MCF 10A (cell line): ENCODE results near the gene DNMT1. TPM values are rescaled to one million over a fixed set of nuclear protein-coding genes. Genes with fewer than 3 reads are reported as not detected.

Experiments
- BruUV-seq: library from RNA; stranded (reverse); fragments of 400-500 nt; replicated peaks from 2 replicates; lab custom pipeline; 2021; lab: Mats Ljungman, UMichigan
- CTCF ChIA-PET: fragments of 300-600 bp; sonication (Branson Sonifier 250); formaldehyde crosslinking; extraction: SDS; loops from one replicate; lab custom pipeline; 2021; ENCODE audit warnings: antibody characterized with exemption, inconsistent platforms; lab: Yijun Ruan, JAX
- POLR2A ChIA-PET: fragments of 300-600, 350-650 bp; sonication (Branson Sonifier 250); formaldehyde crosslinking; extraction: SDS; loops from one replicate; lab custom pipeline; 2020; ENCODE audit warnings: antibody characterized with exemption, inconsistent platforms; lab: Yijun Ruan, JAX
- DNase-seq: peaks from one replicate; pipeline ENCODE4 v3.0.0-alpha.2; 2018; ENCODE audit not compliant: unreplicated experiment
- H3K27ac Mint-ChIP-seq: one replicate; pipeline ENCODE4 v1.8.0; 2022; ENCODE audit warnings: mild to moderate bottlenecking, low read depth, mixed read lengths; ENCODE audit not compliant: unreplicated experiment
- H3K27me3 Mint-ChIP-seq: one replicate; pipeline ENCODE4 v1.8.0; 2022; ENCODE audit warnings: mixed read lengths; ENCODE audit not compliant: insufficient read depth, unreplicated experiment
- H3K36me3 Mint-ChIP-seq: one replicate; pipeline ENCODE4 v1.8.0; 2022; ENCODE audit warnings: mild to moderate bottlenecking, moderate library complexity, mixed read lengths; ENCODE audit not compliant: insufficient read depth, unreplicated experiment
- H3K4me1 Mint-ChIP-seq: one replicate; pipeline ENCODE4 v1.8.0; 2022; ENCODE audit warnings: mixed read lengths; ENCODE audit not compliant: insufficient read depth, unreplicated experiment
- H3K4me3 Mint-ChIP-seq: one replicate; pipeline ENCODE4 v1.8.0; 2022; ENCODE audit warnings: mild to moderate bottlenecking, moderate library complexity, mixed read lengths; ENCODE audit not compliant: unreplicated experiment
- H3K9me3 Mint-ChIP-seq: one replicate; pipeline ENCODE4 v1.8.0; 2022; ENCODE audit warnings: mixed read lengths; ENCODE audit not compliant: unreplicated experiment
- intact Hi-C: fragments of 100-400 bp; cut with micrococcal nuclease; formaldehyde crosslinking; loops from 2 replicates; pipeline ENCODE4 v1.14.1; 2022
- total RNA-seq: library from RNA; stranded (reverse); gene quantifications from 2 replicates; pipeline ENCODE4 v1.2.3, GENCODE V29; 2022
- TF ChIP-seq, protein P1 (sequence below): fragments of 200-600 bp; IDR thresholded peaks from one replicate; pipeline ENCODE4 v1.8.0; 2022; ENCODE audit warnings: antibody characterized with exemption, mild to moderate bottlenecking; ENCODE audit not compliant: unreplicated experiment

The DNMT1 gene
- total RNA-seq, 1 experiment from 2014 or later = 76.4 TPM

DNA sequence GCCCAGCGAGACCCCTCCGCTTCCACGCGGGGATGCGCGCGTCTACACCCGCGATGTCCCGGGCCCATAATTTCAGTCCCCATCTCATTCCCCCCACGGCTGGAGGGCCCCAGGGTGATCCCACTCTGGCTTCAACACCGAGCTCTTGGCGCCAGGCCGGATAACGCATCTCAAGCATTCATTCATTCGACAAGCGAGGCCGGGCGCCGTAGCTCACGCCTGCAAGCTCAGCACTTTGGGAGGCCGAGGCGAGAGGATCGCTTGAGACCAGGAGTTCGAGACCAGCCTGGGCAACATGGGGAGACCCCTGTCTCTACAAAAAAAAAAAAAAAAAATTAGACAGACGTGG lies 98.2 kb downstream of the DNMT1 start:
- intact Hi-C loops = no loop called here
- peak overlapping the region; percentile 66 for H3K4me3 Mint-ChIP-seq
- POLR2A ChIA-PET = interaction anchor here (0.7 to 2.6 kb wide), 7 partner anchors 9 to 163 kb away, joined by 3 to 23 read pairs (median 4); partner anchors contain the start of gene PPAN

DNA sequence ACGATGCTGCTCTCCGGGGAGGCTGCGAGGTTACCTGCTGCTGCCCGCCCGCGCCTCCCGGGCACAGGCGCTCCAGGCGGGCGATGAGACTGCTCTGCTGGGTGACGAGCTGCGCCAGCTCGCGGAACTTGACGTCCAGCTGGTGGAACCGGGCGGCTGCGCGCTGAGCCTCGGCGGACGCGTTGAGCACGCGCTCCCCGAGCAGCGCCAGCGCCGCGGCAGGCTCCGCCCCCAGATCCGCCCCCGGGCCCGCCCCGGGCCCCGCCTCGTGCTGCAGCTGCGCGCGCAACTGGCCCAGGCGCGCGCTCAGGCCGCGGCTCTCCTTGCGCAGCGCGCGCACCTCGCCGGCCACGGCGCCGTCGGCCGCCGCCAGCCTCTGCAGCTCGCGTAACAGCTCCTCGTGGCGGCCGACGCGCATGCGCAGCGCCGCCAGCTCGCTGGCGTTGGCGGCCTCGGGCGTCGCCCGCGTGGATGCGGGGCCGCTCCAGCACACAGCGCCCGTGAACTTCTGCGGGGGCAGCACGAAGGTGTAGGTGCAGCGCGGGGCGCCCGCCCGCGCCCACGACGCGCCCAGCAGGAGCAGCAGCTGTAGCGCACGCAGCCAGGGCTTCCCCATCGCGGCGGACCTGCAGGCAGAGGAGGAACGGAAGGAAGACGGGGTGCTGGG lies 98.7 kb downstream of the DNMT1 start:
- DNase-seq = peak; percentile 87
- Mint-ChIP-seq H3K4me3 (peak overlapping the region; percentile 66), H3K27ac (no peak overlapping the region), H3K27me3 (no peaks in the 10 kb centered on the region), H3K9me3 (no peaks in the 10 kb centered on the region), H3K36me3 (peaks cover 14% of the 10 kb centered on the region), H3K4me1 (no peaks in the 10 kb centered on the region)
- intact Hi-C loops = no loop called here
- BruUV-seq = no TSS peak
- ChIA-PET CTCF (interaction anchor here (0.6 to 1.4 kb wide), 6 partner anchors 14 to 322 kb away, joined by 3 to 4 read pairs (median 3); no protein-coding TSS in a partner anchor), POLR2A (interaction anchor here (0.5 to 2.6 kb wide), 10 partner anchors 10 to 1775 kb away, joined by 3 to 23 read pairs (median 4); partner anchors contain the start of genes NDUFA7, PPAN and RPS28)
- TF ChIP-seq, protein P1, sequence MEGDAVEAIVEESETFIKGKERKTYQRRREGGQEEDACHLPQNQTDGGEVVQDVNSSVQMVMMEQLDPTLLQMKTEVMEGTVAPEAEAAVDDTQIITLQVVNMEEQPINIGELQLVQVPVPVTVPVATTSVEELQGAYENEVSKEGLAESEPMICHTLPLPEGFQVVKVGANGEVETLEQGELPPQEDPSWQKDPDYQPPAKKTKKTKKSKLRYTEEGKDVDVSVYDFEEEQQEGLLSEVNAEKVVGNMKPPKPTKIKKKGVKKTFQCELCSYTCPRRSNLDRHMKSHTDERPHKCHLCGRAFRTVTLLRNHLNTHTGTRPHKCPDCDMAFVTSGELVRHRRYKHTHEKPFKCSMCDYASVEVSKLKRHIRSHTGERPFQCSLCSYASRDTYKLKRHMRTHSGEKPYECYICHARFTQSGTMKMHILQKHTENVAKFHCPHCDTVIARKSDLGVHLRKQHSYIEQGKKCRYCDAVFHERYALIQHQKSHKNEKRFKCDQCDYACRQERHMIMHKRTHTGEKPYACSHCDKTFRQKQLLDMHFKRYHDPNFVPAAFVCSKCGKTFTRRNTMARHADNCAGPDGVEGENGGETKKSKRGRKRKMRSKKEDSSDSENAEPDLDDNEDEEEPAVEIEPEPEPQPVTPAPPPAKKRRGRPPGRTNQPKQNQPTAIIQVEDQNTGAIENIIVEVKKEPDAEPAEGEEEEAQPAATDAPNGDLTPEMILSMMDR = no peak

More for the DNA sequence above, 98.2 kb downstream of the DNMT1 start:
- H3K4me1 Mint-ChIP-seq = no peaks in the 10 kb centered on the region
- TF ChIP-seq, protein P1 = no peak
- CTCF ChIA-PET = interaction anchor here (0.5 to 2.0 kb wide), 8 partner anchors 13 to 322 kb away, joined by 3 to 6 read pairs (median 3); no protein-coding TSS in a partner anchor
- no TSS peak for BruUV-seq
- H3K27me3 Mint-ChIP-seq = no peaks in the 10 kb centered on the region
- H3K36me3 Mint-ChIP-seq = peaks cover 14% of the 10 kb centered on the region
- no peak overlapping the region for H3K27ac Mint-ChIP-seq
- DNase-seq = no peak
- no peaks in the 10 kb centered on the region for H3K9me3 Mint-ChIP-seq

DNA sequence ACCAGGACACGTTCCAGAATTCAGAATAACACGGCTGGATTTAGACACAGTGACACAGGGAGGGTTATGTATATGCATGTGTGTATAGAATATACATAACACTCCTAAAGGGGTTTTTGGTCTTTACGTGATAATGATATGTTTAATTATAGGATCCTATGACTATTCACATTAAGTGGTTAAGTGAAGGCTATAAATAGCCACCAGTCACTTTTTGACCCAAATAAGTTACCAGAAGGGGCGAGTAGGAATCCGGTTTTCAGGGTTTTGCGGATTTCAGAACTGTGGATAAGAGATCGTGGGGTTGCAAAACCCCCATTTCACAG lies 99.2 kb downstream of the DNMT1 start:
- BruUV-seq = no TSS peak
- intact Hi-C loops = no loop called here
- no peaks in the 10 kb centered on the region for H3K27me3 Mint-ChIP-seq
- peaks cover 18% of the 10 kb centered on the region for H3K36me3 Mint-ChIP-seq
- ChIA-PET CTCF (interaction anchor here (0.9 to 1.4 kb wide), 3 partner anchors 21 to 323 kb away, joined by 3 to 4 read pairs (median 3); no protein-coding TSS in a partner anchor), POLR2A (interaction anchor here (0.7 to 2.6 kb wide), 8 partner anchors 10 to 1774 kb away, joined by 3 to 23 read pairs (median 4); partner anchors contain the start of genes NDUFA7, PPAN and RPS28)
- H3K9me3 Mint-ChIP-seq = no peaks in the 10 kb centered on the region
- H3K27ac Mint-ChIP-seq = no peak overlapping the region
- TF ChIP-seq, protein P1 = no peak
- peak overlapping the region; percentile 66 for H3K4me3 Mint-ChIP-seq
- no peaks in the 10 kb centered on the region for H3K4me1 Mint-ChIP-seq
- DNase-seq = no peak
